Measurements from ENCODE around the gene BNC1. TPM values are rescaled to one million over a fixed set of nuclear protein-coding genes. Genes with fewer than 3 reads are reported as not detected.

Gene BNC1
- total RNA-seq, 1 donor from 2014 or later = 2.3 TPM

- no peaks in the 10 kb centered on the region for H3K36me3 Mint-ChIP-seq (ENCODE audit: low read depth)
- no peak overlapping the region for H3K4me3 Mint-ChIP-seq (ENCODE audit: unreplicated experiment)
- H3K27ac Mint-ChIP-seq (ENCODE audit: unreplicated experiment) = no peak overlapping the region
- peaks cover 29% of the 10 kb centered on the region for H3K4me1 Mint-ChIP-seq (ENCODE audit: low read depth)
- H3K27me3 Mint-ChIP-seq (ENCODE audit: low read depth) = no peaks in the 10 kb centered on the region
- no peak for DNase-seq (ENCODE audit: low spot score)
- H3K9me3 Mint-ChIP-seq (ENCODE audit: low read depth) = no peaks in the 10 kb centered on the region
- TF ChIP-seq CTCF (IDR thresholded peaks at IDR 0.05) = no peak
Observed at GRCh38 chr15:83318861-83319415, 34.5 kb upstream of the BNC1 start.

- Mint-ChIP-seq H3K27me3 (ENCODE audit: low read depth) (no peaks in the 10 kb centered on the region), H3K9me3 (ENCODE audit: low read depth) (no peaks in the 10 kb centered on the region), H3K27ac (ENCODE audit: unreplicated experiment) (no peak overlapping the region), H3K36me3 (ENCODE audit: low read depth) (no peaks in the 10 kb centered on the region), H3K4me1 (ENCODE audit: low read depth) (peaks cover 21% of the 10 kb centered on the region), H3K4me3 (ENCODE audit: unreplicated experiment) (no peak overlapping the region)
- no peak for TF ChIP-seq CTCF (IDR thresholded peaks at IDR 0.05)
- no peak for DNase-seq (ENCODE audit: low spot score)
Observed at GRCh38 chr15:83318036-83318435, 33.6 kb upstream of the BNC1 start.

GRCh38 chr15:83312071-83312470, 27.6 kb upstream of the BNC1 start:
- H3K4me1 Mint-ChIP-seq (ENCODE audit: low read depth) = no peaks in the 10 kb centered on the region
- no peaks in the 10 kb centered on the region for H3K9me3 Mint-ChIP-seq (ENCODE audit: low read depth)
- no peak for DNase-seq (ENCODE audit: low spot score)
- no peaks in the 10 kb centered on the region for H3K27me3 Mint-ChIP-seq (ENCODE audit: low read depth)
- H3K36me3 Mint-ChIP-seq (ENCODE audit: low read depth) = no peaks in the 10 kb centered on the region
- no peak for TF ChIP-seq CTCF (IDR thresholded peaks at IDR 0.05)
- no peak overlapping the region for H3K27ac Mint-ChIP-seq (ENCODE audit: unreplicated experiment)
- no peak overlapping the region for H3K4me3 Mint-ChIP-seq (ENCODE audit: unreplicated experiment)

GRCh38 chr15:83310521-83311456, 26.3 kb upstream of the BNC1 start:
- Mint-ChIP-seq H3K27ac (ENCODE audit: unreplicated experiment) (no peak overlapping the region), H3K27me3 (ENCODE audit: low read depth) (no peaks in the 10 kb centered on the region), H3K4me3 (ENCODE audit: unreplicated experiment) (no peak overlapping the region), H3K4me1 (ENCODE audit: low read depth) (peaks cover 7% of the 10 kb centered on the region), H3K36me3 (ENCODE audit: low read depth) (no peaks in the 10 kb centered on the region), H3K9me3 (ENCODE audit: low read depth) (no peaks in the 10 kb centered on the region)
- TF ChIP-seq CTCF (IDR thresholded peaks at IDR 0.05) = no peak
- no peak for DNase-seq (ENCODE audit: low spot score)

- H3K9me3 Mint-ChIP-seq (ENCODE audit: low read depth) = no peaks in the 10 kb centered on the region
- H3K4me3 Mint-ChIP-seq (ENCODE audit: unreplicated experiment) = no peak overlapping the region
- H3K36me3 Mint-ChIP-seq (ENCODE audit: low read depth) = no peaks in the 10 kb centered on the region
- no peak for DNase-seq (ENCODE audit: low spot score)
- H3K27me3 Mint-ChIP-seq (ENCODE audit: low read depth) = no peaks in the 10 kb centered on the region
- no peak for TF ChIP-seq CTCF (IDR thresholded peaks at IDR 0.05)
- peaks cover 12% of the 10 kb centered on the region for H3K4me1 Mint-ChIP-seq (ENCODE audit: low read depth)
- no peak overlapping the region for H3K27ac Mint-ChIP-seq (ENCODE audit: unreplicated experiment)
Observed at GRCh38 chr15:83308671-83309070, 24.2 kb upstream of the BNC1 start.
